Measurements from ENCODE around the gene GADD45GIP1. TPM values are rescaled to one million over a fixed set of nuclear protein-coding genes. Genes with fewer than 3 reads are reported as not detected.

The GADD45GIP1 gene
- 30.1 to 55.5 TPM (median 52.4 TPM) in 5 replicates for total RNA-seq (2022; extraction: Qiagen RNA extraction; ENCODE audit: low read depth)

DNA sequence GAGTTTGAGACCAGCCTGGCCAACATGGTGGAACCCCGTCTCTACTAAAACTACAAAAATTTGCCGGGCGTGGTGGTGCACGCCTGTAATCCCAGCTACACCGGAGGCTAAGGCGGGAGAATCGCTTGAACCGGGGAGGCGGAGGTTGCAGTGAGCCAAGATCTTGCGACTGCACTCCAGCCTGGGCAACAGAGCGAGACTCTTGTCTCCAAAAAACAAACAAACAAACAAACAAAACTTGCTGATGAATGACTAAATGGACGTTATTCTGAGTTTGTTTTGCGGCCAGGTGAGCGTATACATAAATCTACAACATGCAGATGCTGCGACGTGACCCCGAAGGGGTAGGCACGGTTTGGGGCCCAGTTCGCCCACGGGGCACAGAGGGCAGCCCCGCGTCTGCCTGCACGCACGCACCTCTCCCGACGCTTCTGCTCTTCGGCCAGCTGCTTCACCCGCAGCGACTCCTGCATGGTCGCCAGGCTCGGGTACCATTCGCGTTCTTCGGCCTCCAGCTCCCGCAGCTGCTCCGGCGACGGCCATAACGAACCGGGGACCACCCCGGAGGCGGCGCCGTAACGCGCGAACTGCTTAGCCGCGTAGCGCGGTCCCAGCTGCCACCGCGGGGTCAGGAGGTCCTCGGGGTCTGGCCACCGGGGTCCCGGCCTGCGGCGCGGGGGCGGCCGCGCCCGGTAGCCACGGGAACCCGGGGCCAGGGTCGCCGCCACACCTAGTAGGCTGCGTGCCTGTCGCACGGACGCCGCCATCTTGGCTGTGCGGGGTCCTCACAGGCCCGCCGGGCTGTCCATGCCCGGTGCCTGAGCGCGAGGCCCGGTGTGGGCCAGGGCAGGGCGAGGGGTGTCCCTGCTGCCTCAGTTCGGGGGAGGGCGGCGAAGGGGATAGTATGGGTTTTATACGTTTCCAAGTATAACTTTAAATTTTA lies at the start of gene GADD45GIP1:
TSS of gene GADD45GIP1 (minus strand) at position 778 of the 943 bp plus-strand sequence. CDS start at position 767, 11 bp downstream.

DNA sequence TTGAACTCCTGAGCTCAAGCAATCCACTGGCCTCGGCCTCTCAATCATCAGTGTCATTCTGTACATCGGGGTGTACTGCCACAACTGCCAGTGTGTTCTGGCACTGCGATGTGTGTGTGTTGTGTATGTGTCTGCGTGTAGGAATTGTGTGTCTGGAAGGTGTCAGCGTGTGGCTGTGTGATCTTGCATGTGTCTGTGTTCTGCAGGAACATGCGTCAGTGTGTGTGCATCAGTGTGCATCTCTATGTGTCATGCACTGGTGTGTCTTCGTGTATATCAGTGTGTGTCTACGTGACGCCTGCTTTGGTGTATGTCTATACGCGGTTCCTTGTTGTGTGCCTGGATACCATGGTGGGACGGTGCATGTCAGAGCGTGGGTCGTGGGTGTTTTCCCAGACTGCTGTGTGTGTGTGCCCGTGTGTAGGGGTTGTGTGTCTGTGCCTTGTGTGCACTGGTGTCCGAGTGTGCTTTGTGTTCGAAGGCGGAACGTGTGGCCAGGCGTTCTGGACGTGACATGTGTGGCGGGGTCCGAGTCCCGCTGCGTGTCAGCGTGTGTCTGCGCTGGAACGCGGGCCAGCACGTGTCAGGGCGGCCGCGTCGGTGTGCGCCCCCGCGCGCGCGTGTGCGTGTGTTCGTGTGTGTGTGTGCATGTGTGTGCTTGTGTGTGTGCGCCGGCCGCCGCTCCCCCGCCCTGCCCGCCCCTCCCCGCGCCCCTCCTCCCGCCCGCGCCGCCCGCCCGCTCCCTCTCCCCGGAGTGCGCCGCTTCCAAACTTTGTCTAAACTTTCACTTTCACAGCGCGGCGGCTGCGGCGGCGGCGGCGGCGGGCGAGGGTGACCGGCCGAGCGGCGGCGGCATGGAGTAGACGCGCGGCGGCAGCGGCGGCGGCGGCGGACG lies 37.9 kb upstream of the GADD45GIP1 start, which contains the start of gene NFIX:
TSS of gene NFIX (plus strand) at position 775 of the 895 bp plus-strand sequence. CDS start 363 bp downstream, outside the sequence.

DNA sequence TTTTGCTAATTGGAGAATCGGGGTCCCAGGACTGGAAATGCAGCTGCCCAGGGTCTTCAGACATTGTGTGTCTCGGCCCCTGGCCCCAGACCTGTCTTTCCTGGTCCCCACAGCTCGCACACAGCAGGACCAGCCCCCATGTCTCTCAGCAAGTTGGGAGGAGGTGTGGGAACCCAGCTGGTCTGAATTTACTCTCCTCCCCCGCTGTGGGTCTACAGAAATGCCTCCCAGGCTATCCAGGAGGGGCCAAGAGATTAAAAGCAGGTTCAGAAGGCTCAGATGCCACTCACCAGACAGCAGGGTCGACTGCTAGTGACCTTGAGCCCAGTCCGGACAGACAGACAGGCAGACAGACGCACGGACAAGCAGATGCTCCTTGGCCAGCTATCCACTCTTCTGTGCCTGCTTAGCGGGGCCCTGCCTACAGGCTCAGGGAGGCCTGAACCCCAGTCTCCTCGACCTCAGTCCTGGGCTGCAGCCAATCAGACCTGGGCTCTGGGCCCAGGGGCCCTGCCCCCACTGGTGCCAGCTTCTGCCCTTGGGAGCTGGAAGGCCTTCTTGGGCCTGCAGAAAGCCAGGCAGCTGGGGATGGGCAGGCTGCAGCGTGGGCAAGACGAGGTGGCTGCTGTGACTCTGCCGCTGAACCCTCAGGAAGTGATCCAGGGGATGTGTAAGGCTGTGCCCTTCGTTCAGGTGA lies 12.4 kb upstream of the GADD45GIP1 start, which contains the start of gene DAND5:
TSS of gene DAND5 (plus strand) at position 285 of the 697 bp plus-strand sequence. CDS start at position 370, 85 bp downstream.

DNA sequence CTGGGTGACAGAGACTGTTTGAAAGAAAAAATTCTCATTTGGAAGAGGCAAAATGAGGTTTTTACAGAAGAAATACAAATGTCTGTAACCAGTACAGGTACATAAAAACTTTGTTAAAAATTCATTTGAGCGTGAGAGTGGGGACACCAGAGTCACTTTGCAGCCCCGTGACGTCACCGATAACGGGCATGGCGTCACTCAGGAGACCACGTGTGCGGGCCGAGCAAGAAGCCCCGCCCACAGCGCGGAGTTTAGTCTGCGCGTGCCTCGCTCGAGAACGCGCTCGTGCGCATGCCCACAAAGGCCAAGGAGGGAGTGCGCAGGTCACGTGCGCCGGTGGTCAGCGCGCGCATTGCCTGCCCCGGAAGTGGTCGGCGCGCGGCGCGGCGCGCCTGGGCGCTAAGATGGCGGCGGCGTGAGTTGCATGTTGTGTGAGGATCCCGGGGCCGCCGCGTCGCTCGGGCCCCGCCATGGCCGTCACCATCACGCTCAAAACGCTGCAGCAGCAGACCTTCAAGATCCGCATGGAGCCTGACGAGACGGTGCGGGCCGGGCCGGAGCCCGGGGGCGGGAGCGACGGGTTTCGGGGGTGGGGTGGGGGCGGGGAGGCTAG lies 11.4 kb downstream of the GADD45GIP1 start, which contains the start of gene RAD23A:
TSS of gene RAD23A (plus strand) at position 384 of the 613 bp plus-strand sequence. CDS start at position 471, 87 bp downstream.

DNA sequence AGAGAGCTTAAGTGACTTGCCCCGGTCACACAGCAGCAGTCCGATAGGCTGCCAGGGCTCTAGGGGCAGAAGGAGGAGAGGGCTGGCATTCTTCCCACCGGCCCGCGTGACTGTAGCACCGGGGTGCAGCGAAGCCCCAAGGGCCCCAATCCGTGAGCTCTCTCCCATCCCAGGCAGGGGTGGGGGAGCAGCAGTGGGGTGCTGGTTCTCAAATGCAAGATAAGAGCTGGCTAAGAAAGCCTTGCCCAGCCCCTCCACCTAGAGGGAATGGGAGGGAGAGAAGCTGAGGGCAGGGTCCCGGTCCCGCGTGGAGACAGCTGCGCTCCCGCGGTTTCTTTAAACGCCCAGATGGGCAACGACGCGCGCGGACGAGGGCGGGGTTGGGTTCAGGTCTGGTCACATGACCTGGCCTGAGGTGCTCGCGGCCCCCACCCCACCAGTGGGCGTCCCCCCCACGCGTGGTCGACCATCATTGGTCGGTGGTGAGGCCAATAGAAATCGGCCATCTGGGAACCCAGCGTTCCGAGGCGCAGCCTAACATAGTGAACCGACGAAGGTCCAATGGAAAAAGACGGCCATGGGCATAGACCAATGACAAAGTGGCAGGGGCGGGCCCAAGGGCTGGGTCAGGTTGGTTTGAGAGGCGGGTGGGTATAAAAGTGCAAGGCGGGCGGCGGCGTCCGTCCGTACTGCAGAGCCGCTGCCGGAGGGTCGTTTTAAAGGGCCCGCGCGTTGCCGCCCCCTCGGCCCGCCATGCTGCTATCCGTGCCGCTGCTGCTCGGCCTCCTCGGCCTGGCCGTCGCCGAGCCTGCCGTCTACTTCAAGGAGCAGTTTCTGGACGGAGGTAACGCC lies 18.9 kb downstream of the GADD45GIP1 start, which contains the start of gene CALR:
TSS of gene CALR (plus strand) at position 683 of the 852 bp plus-strand sequence. CDS start at position 754, 71 bp downstream.

DNA sequence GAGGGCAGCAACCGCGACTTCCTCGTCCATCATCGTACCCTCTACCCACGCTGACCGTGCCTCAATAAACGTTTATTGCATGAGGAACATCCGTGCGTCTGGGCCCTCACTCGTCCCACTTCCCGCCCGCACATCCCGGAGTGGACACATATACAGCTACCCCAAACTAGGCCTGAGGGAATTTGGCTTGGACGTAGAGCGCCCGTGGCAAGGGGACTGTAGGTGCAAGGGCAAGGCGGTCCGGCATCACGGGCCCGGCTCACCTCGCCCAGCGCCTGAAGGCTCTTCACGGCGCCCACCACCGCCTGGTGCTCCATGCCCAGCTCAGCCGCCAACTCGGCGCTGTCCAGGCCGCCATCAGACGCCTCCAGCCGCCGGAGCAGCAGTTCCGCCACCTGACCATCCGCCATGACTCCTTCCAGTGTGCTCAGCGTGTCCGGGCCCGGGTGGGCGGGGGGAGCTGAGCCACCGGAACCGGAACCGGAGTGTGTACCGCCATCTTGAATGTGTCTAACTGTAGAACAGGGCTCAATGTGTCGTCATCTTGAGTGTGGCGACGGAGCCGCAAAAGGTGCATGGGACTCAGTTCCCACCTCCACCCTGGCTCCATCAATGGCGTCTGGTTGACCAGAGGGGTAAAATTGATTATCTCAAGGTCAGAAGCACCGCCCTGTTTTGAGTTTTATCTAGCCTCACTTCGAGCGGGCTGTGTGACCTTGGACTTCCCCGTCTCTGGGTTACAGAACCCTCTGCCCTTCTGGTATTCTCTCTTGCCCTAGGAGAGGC lies 23.5 kb downstream of the GADD45GIP1 start, which contains the start of gene FARSA:
TSS of gene FARSA (minus strand) at position 425 of the 786 bp plus-strand sequence. CDS start at position 410, 15 bp downstream.

Other genes with a start within 250 kb of the GADD45GIP1 start
- 26.5 to 38.1 TPM (median 34.8 TPM) in 5 replicates for gene TNPO2, start 233.3 kb downstream of the GADD45GIP1 start, total RNA-seq (2022; extraction: Qiagen RNA extraction; ENCODE audit: low read depth)
- gene TRIR, start 222.5 kb downstream of the GADD45GIP1 start, total RNA-seq (2022; extraction: Qiagen RNA extraction; ENCODE audit: low read depth): 154 to 217 TPM (median 198 TPM) in 5 replicates
- gene GET3, start 219.7 kb downstream of the GADD45GIP1 start, total RNA-seq (2022; extraction: Qiagen RNA extraction; ENCODE audit: low read depth): 66.0 to 99.1 TPM (median 96.6 TPM) in 5 replicates
- gene BEST2, start 205.4 kb downstream of the GADD45GIP1 start, total RNA-seq (2022; extraction: Qiagen RNA extraction; ENCODE audit: low read depth): 0.05 to 0.10 TPM (median 0.08 TPM) in 3 of 5 replicates, not detected in the others
- gene HOOK2, start 181.7 kb downstream of the GADD45GIP1 start, total RNA-seq (2022; extraction: Qiagen RNA extraction; ENCODE audit: low read depth): 9.1 to 13.2 TPM (median 10.1 TPM) in 5 replicates
- 80.8 to 152 TPM (median 131 TPM) in 5 replicates for gene JUNB, start 165.7 kb downstream of the GADD45GIP1 start, total RNA-seq (2022; extraction: Qiagen RNA extraction; ENCODE audit: low read depth)
- 0.41 to 0.94 TPM (median 0.74 TPM) in 5 replicates for gene PRDX2, start 155.4 kb downstream of the GADD45GIP1 start, total RNA-seq (2022; extraction: Qiagen RNA extraction; ENCODE audit: low read depth)
- gene THSD8, start 155.2 kb downstream of the GADD45GIP1 start, total RNA-seq (2022; extraction: Qiagen RNA extraction; ENCODE audit: low read depth): 8.2 to 20.2 TPM (median 11.8 TPM) in 4 of 5 replicates, not detected in the other
- 26.5 to 49.9 TPM (median 42.8 TPM) in 5 replicates for gene RNASEH2A, start 150.6 kb downstream of the GADD45GIP1 start, total RNA-seq (2022; extraction: Qiagen RNA extraction; ENCODE audit: low read depth)
- 0.10 to 0.77 TPM (median 0.27 TPM) in 4 of 5 replicates, not detected in the other for gene RTBDN, start 122.6 kb downstream of the GADD45GIP1 start, total RNA-seq (2022; extraction: Qiagen RNA extraction; ENCODE audit: low read depth)
- 1.0 to 3.0 TPM (median 1.9 TPM) in 5 replicates for gene MAST1, start 118.7 kb downstream of the GADD45GIP1 start, total RNA-seq (2022; extraction: Qiagen RNA extraction; ENCODE audit: low read depth)
- gene DNASE2, start 75.8 kb downstream of the GADD45GIP1 start, total RNA-seq (2022; extraction: Qiagen RNA extraction; ENCODE audit: low read depth): 26.4 to 33.8 TPM (median 31.6 TPM) in 5 replicates
- 0.08 TPM in 1 of 5 replicates, not detected in the others for gene KLF1, start 70.0 kb downstream of the GADD45GIP1 start, total RNA-seq (2022; extraction: Qiagen RNA extraction; ENCODE audit: low read depth)
- gene GCDH, start 66.1 kb downstream of the GADD45GIP1 start, total RNA-seq (2022; extraction: Qiagen RNA extraction; ENCODE audit: low read depth): 8.9 to 12.5 TPM (median 9.9 TPM) in 5 replicates
- 0.23 to 0.55 TPM (median 0.40 TPM) in 5 replicates for gene SYCE2, start 37.9 kb downstream of the GADD45GIP1 start, total RNA-seq (2022; extraction: Qiagen RNA extraction; ENCODE audit: low read depth)
- gene FARSA, start 23.5 kb downstream of the GADD45GIP1 start, total RNA-seq (2022; extraction: Qiagen RNA extraction; ENCODE audit: low read depth): 77.7 to 87.4 TPM (median 81.4 TPM) in 5 replicates
- gene CALR, start 18.6 kb downstream of the GADD45GIP1 start, total RNA-seq (2022; extraction: Qiagen RNA extraction; ENCODE audit: low read depth): 606 to 640 TPM (median 607 TPM) in 5 replicates
- 73.6 to 84.7 TPM (median 79.2 TPM) in 5 replicates for gene RAD23A, start 11.4 kb downstream of the GADD45GIP1 start, total RNA-seq (2022; extraction: Qiagen RNA extraction; ENCODE audit: low read depth)
- 0.09 to 0.16 TPM in 2 of 5 replicates, not detected in the others for gene DAND5, start 12.4 kb upstream of the GADD45GIP1 start, total RNA-seq (2022; extraction: Qiagen RNA extraction; ENCODE audit: low read depth)
- 3.8 to 5.0 TPM (median 4.2 TPM) in 5 replicates for gene NFIX, start 38.3 kb upstream of the GADD45GIP1 start, total RNA-seq (2022; extraction: Qiagen RNA extraction; ENCODE audit: low read depth)
- gene LYL1, start 145.6 kb upstream of the GADD45GIP1 start, total RNA-seq (2022; extraction: Qiagen RNA extraction; ENCODE audit: low read depth): 0.62 to 1.0 TPM (median 0.77 TPM) in 5 replicates
- 39.1 to 48.0 TPM (median 46.0 TPM) in 5 replicates for gene TRMT1, start 159.5 kb upstream of the GADD45GIP1 start, total RNA-seq (2022; extraction: Qiagen RNA extraction; ENCODE audit: low read depth)
- gene NACC1, start 161.0 kb upstream of the GADD45GIP1 start, total RNA-seq (2022; extraction: Qiagen RNA extraction; ENCODE audit: low read depth): 34.1 to 43.7 TPM (median 40.6 TPM) in 5 replicates
- 42.3 to 63.0 TPM (median 60.7 TPM) in 5 replicates for gene STX10, start 193.2 kb upstream of the GADD45GIP1 start, total RNA-seq (2022; extraction: Qiagen RNA extraction; ENCODE audit: low read depth)
- gene IER2, start 193.2 kb upstream of the GADD45GIP1 start, total RNA-seq (2022; extraction: Qiagen RNA extraction; ENCODE audit: low read depth): 60.3 to 91.4 TPM (median 81.0 TPM) in 5 replicates